HepG2 (cell line): ENCODE measurements around the gene MAGEB17. TPM values are rescaled to one million over a fixed set of nuclear protein-coding genes. Genes with fewer than 3 reads are reported as not detected.

ENCODE experiments used
- ATAC-seq: fragments of 200-7000 bp; cut with Tn5 transposase; 3 replicates; pipeline ENCODE4 v1.9.1; 2020; ENCODE audit warnings: mild to moderate bottlenecking, moderate library complexity
- BruUV-seq: library from RNA; stranded (reverse); fragments of 400-500 nt; replicated peaks from 2 replicates; lab custom pipeline; 2021; lab: Mats Ljungman, UMichigan
- CTCF ChIA-PET: fragments of 300-600 bp; formaldehyde crosslinking; extraction: SDS; loops from one replicate; lab custom pipeline; 2021; ENCODE audit warnings: low total read pairs, inconsistent platforms, low intra/inter-chr PET ratio; lab: Yijun Ruan, JAX
- POLR2A ChIA-PET: fragments of 350-600 bp; sonication (Branson Sonifier 250); formaldehyde crosslinking; loops from one replicate; lab custom pipeline; 2020; ENCODE audit warnings: antibody characterized with exemption, inconsistent platforms; lab: Yijun Ruan, JAX
- DNase-seq: peaks from one replicate; pipeline ENCODE4 v3.0.0-alpha.2; 2015; ENCODE audit warnings: low spot score
- FAIRE-seq: peaks from 3 replicates; lab custom pipeline; 2011; peaks lifted over from hg19 to GRCh38; lab: Jason Lieb, UNC
- H2AFZ ChIP-seq: one replicate; pipeline ENCODE4 v1.6.1; 2011; ENCODE audit warnings: low read length, inconsistent platforms
- H3K27ac ChIP-seq: fragments of 300-600 bp; 3 replicates; pipeline ENCODE4 v1.8.0; 2011; ENCODE audit warnings: mixed run types, mild to moderate bottlenecking, mixed read lengths, low read length, inconsistent platforms; ENCODE audit not compliant: insufficient read depth; ENCODE audit errors: extremely low read length
- H3K27me3 ChIP-seq, 2 experiments: fragments of 200-600 bp in 1 of 2; 2 replicates in 1 of 2; 3 replicates in 1 of 2; pipeline versions ENCODE4 v1.6.0 to v1.8.0; 2011; ENCODE audit warnings: low read length in 2 of 2, mild to moderate bottlenecking in 2 of 2, moderate library complexity in 2 of 2, inconsistent platforms in 1 of 2; ENCODE audit not compliant: insufficient read depth in 2 of 2, control insufficient read depth in 1 of 2
- H3K36me3 ChIP-seq, 2 experiments: fragments of 200-600 bp in 1 of 2; replicated peaks in 1 of 2; 2 replicates in 1 of 2; 3 replicates in 1 of 2; pipeline versions ENCODE4 v1.5.1 to v1.8.0; 2011; ENCODE audit warnings: low read length in 2 of 2, inconsistent platforms in 1 of 2; ENCODE audit not compliant: insufficient read depth in 2 of 2, control insufficient read depth in 1 of 2
- H3K4me1 ChIP-seq: 2 replicates; pipeline ENCODE4 v1.5.1; 2012; ENCODE audit warnings: low read length, inconsistent platforms; ENCODE audit not compliant: insufficient read depth
- H3K4me2 ChIP-seq: 2 replicates; pipeline ENCODE4 v1.6.0; 2011; ENCODE audit warnings: low read depth, low read length, inconsistent platforms
- H3K4me3 ChIP-seq, 3 experiments: fragments of 200-600 bp in 1 of 3; sonication (generic), shearing (Covaris generic) in 1 of 3; replicated peaks in 1 of 3; 2 replicates each; pipeline ENCODE4 v1.5.1; 2011 to 2016; ENCODE audit warnings: low read length in 3 of 3, inconsistent platforms in 2 of 3, low read depth in 2 of 3, mild to moderate bottlenecking in 2 of 3, control low read depth in 1 of 3, mixed read lengths in 1 of 3; ENCODE audit not compliant: insufficient read depth in 1 of 3
- H3K79me2 ChIP-seq: one replicate; pipeline ENCODE4 v1.6.1; 2011; ENCODE audit warnings: low read length, inconsistent platforms; ENCODE audit not compliant: insufficient read depth
- H3K9ac ChIP-seq: 2 replicates; pipeline ENCODE4 v1.6.0; 2011; ENCODE audit warnings: mild to moderate bottlenecking, low read depth, low read length, inconsistent platforms; ENCODE audit not compliant: insufficient read depth
- H3K9me3 ChIP-seq: 2 replicates; pipeline ENCODE4 v1.5.1; 2012; ENCODE audit warnings: mild to moderate bottlenecking, low read length
- H4K20me1 ChIP-seq: 2 replicates; pipeline ENCODE4 v1.6.0; 2011; ENCODE audit warnings: inconsistent platforms, mild to moderate bottlenecking, low read length, moderate library complexity; ENCODE audit not compliant: insufficient read depth
- HES4 ChIP-seq: sonication (generic); formaldehyde crosslinking; IDR thresholded peaks from 2 replicates; pipeline ENCODE4 v1.9.0; 2021; ENCODE audit warnings: mild to moderate bottlenecking, missing genetic modification reagents, borderline replicate concordance
- NCOR1 ChIP-seq: fragments of 200-600 bp; sonication (generic); IDR thresholded peaks from 2 replicates; pipeline ENCODE4 v1.7.0; 2017; ENCODE audit warnings: antibody characterized with exemption, low read length, borderline replicate concordance
- SATB2 ChIP-seq: sonication (generic); formaldehyde crosslinking; IDR thresholded peaks from 2 replicates; pipeline ENCODE4 v1.5.0; 2020; ENCODE audit warnings: missing genetic modification reagents
- SIX4 ChIP-seq: sonication (generic); formaldehyde crosslinking; IDR thresholded peaks from 2 replicates; pipeline ENCODE4 v1.4.0; 2020; ENCODE audit warnings: missing genetic modification reagents
- SP140L ChIP-seq: sonication (generic); formaldehyde crosslinking; IDR thresholded peaks from 2 replicates; pipeline ENCODE4 v1.4.0; 2020; ENCODE audit warnings: missing genetic modification reagents, borderline replicate concordance
- STAG1 ChIP-seq: sonication (generic); formaldehyde crosslinking; IDR thresholded peaks from 2 replicates; pipeline ENCODE4 v1.4.0; 2020; ENCODE audit warnings: missing genetic modification reagents
- THAP11 ChIP-seq: IDR thresholded peaks from 2 replicates; pipeline ENCODE4 v1.6.1; 2016; ENCODE audit warnings: missing biosample characterization, missing genetic modification reagents
- ZC3H4 ChIP-seq: sonication (generic); formaldehyde crosslinking; IDR thresholded peaks from 2 replicates; pipeline ENCODE4 v1.4.0; 2020; ENCODE audit warnings: missing genetic modification reagents, borderline replicate concordance
- ZNF253 ChIP-seq: sonication (generic); formaldehyde crosslinking; IDR thresholded peaks from 2 replicates; pipeline ENCODE4 v1.8.0; 2022; ENCODE audit warnings: mild to moderate bottlenecking, missing genetic modification reagents, borderline replicate concordance
- ZNF33B ChIP-seq: sonication (generic); formaldehyde crosslinking; IDR thresholded peaks from 2 replicates; pipeline ENCODE4 v1.5.1; 2020; ENCODE audit warnings: mild to moderate bottlenecking, missing genetic modification reagents
- ZNF382 ChIP-seq: sonication (generic); formaldehyde crosslinking; IDR thresholded peaks from 2 replicates; pipeline ENCODE4 v1.5.0; 2020; ENCODE audit warnings: missing genetic modification reagents, mild to moderate bottlenecking, borderline replicate concordance
- ZNF549 ChIP-seq: sonication (generic); formaldehyde crosslinking; IDR thresholded peaks from 2 replicates; pipeline ENCODE4 v1.5.0; 2020; ENCODE audit warnings: missing genetic modification reagents
- ZNF660 ChIP-seq: sonication (generic); formaldehyde crosslinking; IDR thresholded peaks from 2 replicates; pipeline ENCODE4 v1.5.1; 2020; ENCODE audit warnings: mild to moderate bottlenecking, low read depth, missing genetic modification reagents, borderline replicate concordance
- ZNF777 ChIP-seq: sonication (generic); formaldehyde crosslinking; IDR thresholded peaks from 2 replicates; pipeline ENCODE4 v1.4.0; 2020; ENCODE audit warnings: missing genetic modification reagents
- ZSCAN30 ChIP-seq: sonication (generic); formaldehyde crosslinking; IDR thresholded peaks from 2 replicates; pipeline ENCODE4 v1.5.0; 2020; ENCODE audit warnings: mild to moderate bottlenecking, missing genetic modification reagents
- WGBS: methylation state at CpG from one replicate; pipeline ENCODE4 v1.1.6; 2017; ENCODE audit warnings: low lambda C conversion rate; 5-methylcytosine and 5-hydroxymethylcytosine counted together
- in situ Hi-C: cut with HindIII; loops from 2 replicates; pipeline ENCODE4 v1.10.0; 2017; ENCODE audit warnings: low pct_unique_long_range_greater_than_20kb; ENCODE audit not compliant: extremely low pct_ligation_motif_present
- intact Hi-C: fragments of 100-400 bp; cut with micrococcal nuclease; formaldehyde crosslinking; loops from one replicate; pipeline ENCODE4 v1.10.0; 2022; ENCODE audit not compliant: unreplicated experiment
- polyA plus RNA-seq, 8 experiments: library from polyadenylated mRNA; depleted of rRNA in 3 of 8; stranded (reverse) in 7 of 8; unstranded in 1 of 8; fragments of >200 nt; fragmentation: Illumina TruSeq in 4 of 8; extraction: Trizol in 4 of 8; gene quantifications; 2 replicates each; pipeline versions ENCODE4 v1.2.1 to v1.2.3, GENCODE V29; 2011 to 2016; ENCODE audit warnings: low read depth in 4 of 8, missing spikeins in 1 of 8, mixed read lengths in 1 of 8; ENCODE audit not compliant: insufficient read depth in 1 of 8
- total RNA-seq, 5 experiments: library from RNA; depleted of rRNA; stranded (reverse); fragments of >200 nt; fragmentation: Illumina TruSeq; extraction: Trizol; gene quantifications; 2 replicates each; pipeline ENCODE4 v1.2.3, GENCODE V29; 2016; ENCODE audit warnings: low read depth in 1 of 5
- TF ChIP-seq, protein P1 (sequence below): sonication (generic); formaldehyde crosslinking; IDR thresholded peaks from 2 replicates; pipeline ENCODE4 v1.5.0; 2020; ENCODE audit warnings: missing genetic modification reagents
- TF ChIP-seq, protein P2 (sequence below): sonication (generic); formaldehyde crosslinking; IDR thresholded peaks from 2 replicates; pipeline ENCODE4 v1.4.0; 2020; ENCODE audit warnings: missing genetic modification reagents

Gene MAGEB17
- total and polyA plus RNA-seq, 2 of the 13 experiments (the other 11 are each of a cell fraction or from before 2014, with no cell fraction given), result not detected

DNA sequence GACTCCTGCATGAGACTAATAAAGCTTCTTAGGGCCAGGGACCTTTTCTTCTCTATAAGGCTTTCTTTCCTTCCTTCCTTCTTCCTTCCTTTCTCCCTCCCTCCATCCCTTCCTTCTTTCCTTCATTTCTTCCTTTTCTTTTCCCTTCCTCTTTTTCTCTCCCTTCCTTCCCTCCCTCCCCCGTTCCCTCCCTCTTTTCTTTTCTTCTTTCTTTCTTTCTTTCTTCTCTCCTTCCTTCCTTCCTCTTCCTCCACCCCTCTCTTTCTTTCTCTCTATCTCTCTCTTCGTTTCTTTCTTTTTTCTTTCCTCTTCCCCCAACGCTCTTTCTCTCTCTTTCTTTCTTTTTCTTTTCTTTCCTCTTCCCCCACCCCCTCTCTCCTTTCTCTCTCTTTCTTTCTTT is 2.5 kb upstream of the MAGEB17 start:
- no peak for FAIRE-seq
- 3% methylated on average over 3 of the region's 3 CpGs for WGBS
- BruUV-seq, result no TSS peak

DNA sequence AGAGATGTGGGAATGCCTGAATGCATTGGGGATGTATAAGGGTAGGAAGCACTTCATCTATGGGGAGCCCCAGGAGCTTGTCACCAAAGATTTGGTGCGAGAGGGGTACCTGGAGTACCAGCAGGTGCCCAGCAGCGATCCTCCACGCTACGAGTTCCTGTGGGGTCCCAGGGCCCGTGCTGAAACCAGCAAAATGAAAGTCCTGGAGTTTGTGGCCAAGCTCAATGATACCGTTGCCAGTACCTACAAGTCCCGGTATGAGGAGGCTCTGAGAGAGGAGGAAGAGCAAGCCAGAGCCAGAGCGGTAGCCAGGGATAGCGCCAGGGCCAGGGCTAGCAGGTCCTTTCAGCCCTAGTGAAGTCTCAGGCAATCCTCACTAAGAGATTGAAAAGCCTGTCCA is 3.8 kb downstream of the MAGEB17 start:
- Histone ChIP-seq H3K36me3 (no peaks in the 10 kb centered on the region), H3K4me2 (no peak overlapping the region), H3K27me3 (no peaks in the 10 kb centered on the region; a peak in 1 of 5 replicates), H3K9me3 (no peaks in the 10 kb centered on the region), H4K20me1 (no peaks in the 10 kb centered on the region), H3K27ac (no peak overlapping the region), H3K4me3 (no peak overlapping the region), H3K4me1 (no peaks in the 10 kb centered on the region), H2AFZ (no peak overlapping the region), H3K9ac (no peak overlapping the region), H3K79me2 (no peaks in the 10 kb centered on the region)
- no peak for TF ChIP-seq ZNF777 (CRISPR knock-in tag)
- no peak for TF ChIP-seq ZC3H4 (CRISPR knock-in tag)
- TF ChIP-seq, protein P1, sequence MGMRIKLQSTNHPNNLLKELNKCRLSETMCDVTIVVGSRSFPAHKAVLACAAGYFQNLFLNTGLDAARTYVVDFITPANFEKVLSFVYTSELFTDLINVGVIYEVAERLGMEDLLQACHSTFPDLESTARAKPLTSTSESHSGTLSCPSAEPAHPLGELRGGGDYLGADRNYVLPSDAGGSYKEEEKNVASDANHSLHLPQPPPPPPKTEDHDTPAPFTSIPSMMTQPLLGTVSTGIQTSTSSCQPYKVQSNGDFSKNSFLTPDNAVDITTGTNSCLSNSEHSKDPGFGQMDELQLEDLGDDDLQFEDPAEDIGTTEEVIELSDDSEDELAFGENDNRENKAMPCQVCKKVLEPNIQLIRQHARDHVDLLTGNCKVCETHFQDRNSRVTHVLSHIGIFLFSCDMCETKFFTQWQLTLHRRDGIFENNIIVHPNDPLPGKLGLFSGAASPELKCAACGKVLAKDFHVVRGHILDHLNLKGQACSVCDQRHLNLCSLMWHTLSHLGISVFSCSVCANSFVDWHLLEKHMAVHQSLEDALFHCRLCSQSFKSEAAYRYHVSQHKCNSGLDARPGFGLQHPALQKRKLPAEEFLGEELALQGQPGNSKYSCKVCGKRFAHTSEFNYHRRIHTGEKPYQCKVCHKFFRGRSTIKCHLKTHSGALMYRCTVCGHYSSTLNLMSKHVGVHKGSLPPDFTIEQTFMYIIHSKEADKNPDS, result no peak
- no peak for TF ChIP-seq NCOR1
- no peak for TF ChIP-seq ZNF549
- no peak for TF ChIP-seq ZNF382 (CRISPR knock-in tag)
- no peak for TF ChIP-seq STAG1
- CTCF ChIA-PET, result no interaction called here
- intact Hi-C loops, result no loop called here
- 0% methylated on average over 1 of the region's 9 CpGs for WGBS
- BruUV-seq, result no TSS peak
- POLR2A ChIA-PET, result no interaction called here
- ATAC-seq (no peak), FAIRE-seq (no peak), DNase-seq (no peak)
- in situ Hi-C loops, result no loop called here

More for the DNA sequence above, 2.5 kb upstream of the MAGEB17 start:
- TF ChIP-seq ZSCAN30, result no peak
- no peak for TF ChIP-seq HES4 (CRISPR knock-in tag)
- TF ChIP-seq, protein P2, sequence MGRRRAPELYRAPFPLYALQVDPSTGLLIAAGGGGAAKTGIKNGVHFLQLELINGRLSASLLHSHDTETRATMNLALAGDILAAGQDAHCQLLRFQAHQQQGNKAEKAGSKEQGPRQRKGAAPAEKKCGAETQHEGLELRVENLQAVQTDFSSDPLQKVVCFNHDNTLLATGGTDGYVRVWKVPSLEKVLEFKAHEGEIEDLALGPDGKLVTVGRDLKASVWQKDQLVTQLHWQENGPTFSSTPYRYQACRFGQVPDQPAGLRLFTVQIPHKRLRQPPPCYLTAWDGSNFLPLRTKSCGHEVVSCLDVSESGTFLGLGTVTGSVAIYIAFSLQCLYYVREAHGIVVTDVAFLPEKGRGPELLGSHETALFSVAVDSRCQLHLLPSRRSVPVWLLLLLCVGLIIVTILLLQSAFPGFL (CRISPR knock-in tag), result no peak
- TF ChIP-seq THAP11 (CRISPR knock-in tag), result no peak
- no peak for TF ChIP-seq ZNF660
- TF ChIP-seq SP140L (CRISPR knock-in tag), result no peak
- TF ChIP-seq ZNF253, result no peak
- no peak for TF ChIP-seq ZNF33B (CRISPR knock-in tag)
- no peak for TF ChIP-seq SIX4 (CRISPR knock-in tag)
- TF ChIP-seq SATB2 (CRISPR knock-in tag), result no peak
- Histone ChIP-seq H3K9me3 (no peaks in the 10 kb centered on the region), H3K9ac (no peak overlapping the region), H3K27ac (no peak overlapping the region), H3K4me3 (no peak overlapping the region), H3K4me1 (no peaks in the 10 kb centered on the region), H2AFZ (no peak overlapping the region), H3K27me3 (no peaks in the 10 kb centered on the region), H3K79me2 (no peaks in the 10 kb centered on the region), H4K20me1 (no peaks in the 10 kb centered on the region), H3K36me3 (no peaks in the 10 kb centered on the region), H3K4me2 (no peak overlapping the region)
- CTCF ChIA-PET, result no interaction called here
- no peak for DNase-seq
- in situ Hi-C loops, result no loop called here
- no peak for ATAC-seq
- POLR2A ChIA-PET, result interaction anchor here (0.6 kb wide), 1 partner anchor 135 kb away, joined by 3 read pairs; no protein-coding TSS in a partner anchor
- intact Hi-C loops, result no loop called here
